ENCODE results near the gene TRIM47.

Gene TRIM47

GRCh38 chr17:75914643-75915267 is 36.4 kb upstream of the TRIM47 start:
- Mint-ChIP-seq H3K9me3 (no peaks in the 10 kb centered on the region), H3K27me3 (no peaks in the 10 kb centered on the region), H3K27ac (no peak overlapping the region), H3K36me3 (peaks cover 3% of the 10 kb centered on the region), H3K4me3 (no peak overlapping the region), H3K4me1 (peaks cover 4% of the 10 kb centered on the region)

DNA sequence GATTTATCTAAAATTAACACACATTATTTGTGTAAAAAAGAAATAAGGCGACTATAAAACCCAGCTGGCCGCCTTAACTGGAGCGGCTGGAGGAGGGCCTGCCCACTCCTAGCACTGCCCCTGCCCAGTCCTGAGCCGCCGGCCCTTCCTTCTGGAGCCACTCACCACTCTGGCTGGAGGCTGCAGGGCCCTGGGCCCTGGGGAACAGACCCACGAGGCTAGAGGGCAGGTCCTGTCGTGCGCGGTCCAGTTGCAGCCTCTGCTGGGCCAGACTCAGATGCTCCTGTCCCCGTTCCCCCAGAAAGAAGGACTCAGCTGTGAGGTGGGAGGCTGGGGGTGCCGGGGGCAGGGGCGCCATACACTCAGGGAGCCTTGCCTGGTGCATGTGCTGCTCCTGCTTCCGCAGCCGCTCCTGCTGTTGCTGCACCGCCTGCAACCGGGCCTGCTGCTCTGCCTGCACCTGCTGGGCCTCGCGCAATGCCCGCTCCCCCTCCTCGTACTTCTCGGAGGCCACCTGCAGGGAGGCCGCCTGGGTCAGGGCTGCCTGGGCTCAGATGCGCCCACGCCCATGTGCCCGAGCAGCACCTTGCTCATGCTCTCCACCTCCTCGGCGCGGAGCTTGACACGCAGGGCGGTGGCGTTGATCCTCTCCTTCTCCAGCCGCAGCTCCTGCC is 35.3 kb upstream of the TRIM47 start:
- Mint-ChIP-seq H3K27ac (no peak overlapping the region), H3K4me3 (no peak overlapping the region), H3K27me3 (no peaks in the 10 kb centered on the region), H3K36me3 (peaks cover 3% of the 10 kb centered on the region), H3K9me3 (no peaks in the 10 kb centered on the region), H3K4me1 (peaks cover 4% of the 10 kb centered on the region)

- Mint-ChIP-seq H3K27ac (no peak overlapping the region), H3K4me1 (peaks cover 10% of the 10 kb centered on the region), H3K4me3 (no peak overlapping the region), H3K36me3 (no peaks in the 10 kb centered on the region), H3K9me3 (no peaks in the 10 kb centered on the region), H3K27me3 (no peaks in the 10 kb centered on the region)
These were observed 32.3 kb upstream of the TRIM47 start for GRCh38 chr17:75910699-75911098.

DNA sequence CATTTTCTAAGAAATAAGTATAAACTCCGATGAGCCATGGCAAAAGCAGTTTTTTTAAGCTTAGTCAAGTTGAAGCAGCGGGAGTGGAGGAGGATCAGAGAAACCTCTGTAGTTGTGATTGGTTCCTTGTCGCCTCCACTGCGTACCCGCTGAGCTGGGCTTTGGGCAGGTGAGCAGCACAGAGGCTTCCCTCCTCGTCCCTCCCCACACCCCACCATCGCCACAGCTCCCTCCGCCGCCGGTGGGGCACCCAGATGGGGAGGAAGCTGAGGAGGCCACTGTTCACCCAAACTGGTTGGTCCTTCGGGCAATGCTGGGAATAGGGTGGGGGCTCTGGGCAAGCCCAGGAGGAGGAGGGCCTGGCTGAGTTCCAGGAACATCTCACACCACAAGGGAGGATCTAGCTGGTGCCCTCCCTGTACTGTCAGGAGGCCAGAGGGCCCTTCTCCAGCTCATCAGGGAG is 31.5 kb upstream of the TRIM47 start:
- Mint-ChIP-seq H3K27ac (no peak overlapping the region), H3K4me1 (peaks cover 10% of the 10 kb centered on the region), H3K9me3 (no peaks in the 10 kb centered on the region), H3K36me3 (no peaks in the 10 kb centered on the region), H3K27me3 (no peaks in the 10 kb centered on the region), H3K4me3 (no peak overlapping the region)

DNA sequence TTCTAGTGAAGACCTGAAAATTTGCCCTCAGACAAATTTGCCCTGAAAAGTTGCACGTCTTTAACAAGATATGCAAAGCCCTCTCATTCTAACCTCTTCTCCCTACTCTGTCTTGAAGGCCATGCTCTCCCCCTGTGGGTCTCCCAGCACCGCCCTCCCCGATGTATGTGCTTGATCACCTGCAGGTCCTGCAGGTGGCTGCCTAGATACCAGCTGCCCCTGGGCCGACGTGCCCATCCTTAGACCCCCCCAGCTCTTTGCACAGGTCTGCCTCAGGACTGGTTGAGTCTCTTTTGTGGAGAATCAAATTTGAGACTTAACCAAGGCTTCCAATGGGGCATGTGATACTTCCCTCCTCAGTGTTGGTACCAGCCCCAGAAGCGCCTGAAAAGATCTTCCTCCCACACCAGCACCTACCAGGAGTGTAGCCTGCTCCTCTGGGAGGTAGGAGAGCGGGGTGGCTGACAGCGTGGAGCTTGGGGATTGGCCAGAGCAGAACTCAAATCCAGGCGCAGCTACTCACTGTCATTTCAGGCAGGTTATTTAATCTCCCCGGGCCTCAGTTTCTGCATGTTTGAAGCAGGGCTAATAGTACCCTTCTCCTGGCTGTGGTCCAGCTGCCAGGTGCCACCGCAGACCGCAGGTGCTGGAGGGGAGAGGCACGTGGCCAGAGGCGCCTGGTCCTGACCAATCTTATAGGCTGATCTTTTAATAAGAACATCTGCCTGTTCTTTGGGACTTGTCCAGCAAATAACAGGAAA is 30.9 kb upstream of the TRIM47 start:
- H3K27ac Mint-ChIP-seq: no peak overlapping the region
- H3K36me3 Mint-ChIP-seq: no peaks in the 10 kb centered on the region
- H3K27me3 Mint-ChIP-seq: no peaks in the 10 kb centered on the region
- no peaks in the 10 kb centered on the region for H3K9me3 Mint-ChIP-seq
- H3K4me1 Mint-ChIP-seq: peaks cover 10% of the 10 kb centered on the region
- no peak overlapping the region for H3K4me3 Mint-ChIP-seq

GRCh38 chr17:75908201-75908600 is 29.8 kb upstream of the TRIM47 start:
- H3K4me3 Mint-ChIP-seq: no peak overlapping the region
- no peaks in the 10 kb centered on the region for H3K27me3 Mint-ChIP-seq
- H3K9me3 Mint-ChIP-seq: no peaks in the 10 kb centered on the region
- peaks cover 13% of the 10 kb centered on the region for H3K4me1 Mint-ChIP-seq
- H3K27ac Mint-ChIP-seq: no peak overlapping the region
- no peaks in the 10 kb centered on the region for H3K36me3 Mint-ChIP-seq

- H3K4me3 Mint-ChIP-seq: peak overlapping the region; percentile 52
- no peaks in the 10 kb centered on the region for H3K9me3 Mint-ChIP-seq
- no peaks in the 10 kb centered on the region for H3K27me3 Mint-ChIP-seq
- H3K4me1 Mint-ChIP-seq: peaks cover 13% of the 10 kb centered on the region
- H3K27ac Mint-ChIP-seq: no peak overlapping the region
- H3K36me3 Mint-ChIP-seq: no peaks in the 10 kb centered on the region
These were observed 27.9 kb upstream of the TRIM47 start for GRCh38 chr17:75906143-75906884.

- no peaks in the 10 kb centered on the region for H3K36me3 Mint-ChIP-seq
- no peaks in the 10 kb centered on the region for H3K27me3 Mint-ChIP-seq
- peaks cover 11% of the 10 kb centered on the region for H3K4me1 Mint-ChIP-seq
- H3K27ac Mint-ChIP-seq: peak within 1 kb of the TSS; percentile 94
- no peaks in the 10 kb centered on the region for H3K9me3 Mint-ChIP-seq
- H3K4me3 Mint-ChIP-seq: peak within 1 kb of the TSS; percentile 96
These were observed 26.6 kb upstream of the TRIM47 start, which contains the start of gene MRPL38 for GRCh38 chr17:75904749-75905521. Gene MRPL38 (minus strand): TSS chr17:75904884. CDS start chr17:75904875, 9 bp downstream.

DNA sequence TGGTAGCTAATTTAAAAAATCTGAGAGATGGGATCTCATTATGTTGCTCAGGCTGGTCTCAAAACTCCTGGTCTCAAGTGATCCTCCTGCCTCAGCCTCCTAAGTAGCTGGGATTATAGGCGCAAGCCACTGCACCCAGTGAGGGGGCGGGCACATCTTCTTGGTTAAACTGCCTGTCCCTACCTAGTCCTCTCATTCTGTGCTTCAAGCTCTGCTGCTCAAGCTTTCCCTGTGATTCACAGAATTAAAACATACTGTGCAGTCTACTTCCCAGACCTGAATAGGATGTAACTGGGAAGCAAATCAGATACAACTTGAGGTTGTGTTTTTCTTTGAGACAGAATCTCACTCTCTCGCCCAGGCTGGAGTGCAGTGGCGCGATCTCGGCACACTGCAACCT is 24.0 kb upstream of the TRIM47 start:
- Mint-ChIP-seq H3K36me3 (peaks cover 5% of the 10 kb centered on the region), H3K9me3 (no peaks in the 10 kb centered on the region), H3K4me3 (no peak overlapping the region), H3K27me3 (no peaks in the 10 kb centered on the region), H3K4me1 (peaks cover 9% of the 10 kb centered on the region), H3K27ac (no peak overlapping the region)

DNA sequence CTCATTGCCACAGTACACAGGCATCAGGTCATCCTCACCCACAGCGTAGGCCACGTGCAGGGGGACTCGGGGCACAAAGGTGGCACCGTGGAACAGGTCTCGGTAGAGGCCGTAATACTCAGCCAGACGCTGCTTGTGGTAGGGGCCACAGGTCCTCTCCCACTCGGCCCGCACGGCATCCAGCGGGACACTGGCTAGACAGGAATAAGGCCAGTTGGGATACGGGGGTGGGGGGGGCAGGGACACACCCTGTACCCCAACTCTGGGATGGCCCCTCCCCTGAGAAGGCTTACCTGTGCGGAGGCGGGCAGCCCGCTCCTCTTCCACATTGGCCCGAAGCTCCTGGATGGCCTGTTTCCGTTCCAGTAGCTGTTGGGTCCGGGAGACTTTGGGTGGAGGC is 23.3 kb upstream of the TRIM47 start:
- Mint-ChIP-seq H3K4me3 (no peak overlapping the region), H3K9me3 (no peaks in the 10 kb centered on the region), H3K4me1 (peaks cover 9% of the 10 kb centered on the region), H3K36me3 (peaks cover 5% of the 10 kb centered on the region), H3K27me3 (no peaks in the 10 kb centered on the region), H3K27ac (no peak overlapping the region)

GRCh38 chr17:75900691-75901533 is 22.5 kb upstream of the TRIM47 start:
- Mint-ChIP-seq H3K9me3 (no peaks in the 10 kb centered on the region), H3K4me1 (peaks cover 4% of the 10 kb centered on the region), H3K27ac (no peak overlapping the region), H3K4me3 (no peak overlapping the region), H3K36me3 (peaks cover 5% of the 10 kb centered on the region), H3K27me3 (no peaks in the 10 kb centered on the region)

- Mint-ChIP-seq H3K4me1 (peaks cover 13% of the 10 kb centered on the region), H3K27ac (no peak overlapping the region), H3K9me3 (no peaks in the 10 kb centered on the region), H3K36me3 (peaks cover 5% of the 10 kb centered on the region), H3K27me3 (no peaks in the 10 kb centered on the region), H3K4me3 (no peak overlapping the region)
These were observed 21.5 kb upstream of the TRIM47 start for GRCh38 chr17:75899767-75900468.

DNA sequence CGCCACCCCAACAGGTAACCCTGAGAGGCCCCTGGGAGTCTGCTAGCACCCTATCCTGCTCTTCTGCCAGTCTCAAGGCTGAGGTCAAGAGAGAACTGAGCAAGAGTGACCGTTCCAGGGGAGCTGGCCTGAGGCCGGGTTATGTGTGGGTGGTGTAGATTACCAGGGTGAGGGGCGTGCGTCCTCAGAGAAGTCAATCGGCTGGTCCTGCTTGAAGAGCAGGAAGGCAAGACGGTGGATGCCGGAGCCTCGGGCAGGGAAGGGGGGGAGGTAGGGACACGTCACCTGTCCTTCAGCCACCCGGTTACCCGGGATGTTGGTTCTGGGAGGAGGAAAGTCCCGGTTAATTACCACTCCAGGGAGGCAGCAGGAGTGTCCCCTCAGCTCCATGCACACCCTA is 21.0 kb upstream of the TRIM47 start:
- Mint-ChIP-seq H3K9me3 (no peaks in the 10 kb centered on the region), H3K36me3 (peaks cover 5% of the 10 kb centered on the region), H3K4me1 (peaks cover 14% of the 10 kb centered on the region), H3K4me3 (no peak overlapping the region), H3K27me3 (no peaks in the 10 kb centered on the region), H3K27ac (no peak overlapping the region)

- H3K36me3 Mint-ChIP-seq: peaks cover 5% of the 10 kb centered on the region
- no peak overlapping the region for H3K27ac Mint-ChIP-seq
- no peaks in the 10 kb centered on the region for H3K27me3 Mint-ChIP-seq
- H3K9me3 Mint-ChIP-seq: no peaks in the 10 kb centered on the region
- H3K4me1 Mint-ChIP-seq: peaks cover 17% of the 10 kb centered on the region
- H3K4me3 Mint-ChIP-seq: peak overlapping the region; percentile 3
These were observed 20.4 kb upstream of the TRIM47 start for GRCh38 chr17:75898791-75899190.
